Right lobe of liver (tissue), 4 donors: ENCODE data around the gene IP6K3.

Source experiments
- POLR2A ChIP-seq: fragments of 450-650 bp; IDR thresholded peaks from one replicate; pipeline ENCODE4 v1.6.1; 2017; ENCODE audit warnings: antibody characterized with exemption, mild to moderate bottlenecking
- TF ChIP-seq, protein P1 (sequence below), 4 donors: fragments of 200-600 bp in 3 of 4; fragments of 450-650 bp in 1 of 4; IDR thresholded peaks; one replicate each; pipeline versions ENCODE4 v1.5.1 to v1.8.0; 2016 to 2022; ENCODE audit warnings: antibody characterized with exemption in 4 of 4, mild to moderate bottlenecking in 2 of 4
- donor health status: DM: no; HTN: no; CAD: no.
- donor health status: DM: no; HTN: no; CAD: no.
- donor health status: DM: no; HTN: yes; CAD: no.

GRCh38 chr6:33725891-33726673, 20.6 kb downstream of the IP6K3 start:
- TF ChIP-seq POLR2A = no peak
- TF ChIP-seq, protein P1, sequence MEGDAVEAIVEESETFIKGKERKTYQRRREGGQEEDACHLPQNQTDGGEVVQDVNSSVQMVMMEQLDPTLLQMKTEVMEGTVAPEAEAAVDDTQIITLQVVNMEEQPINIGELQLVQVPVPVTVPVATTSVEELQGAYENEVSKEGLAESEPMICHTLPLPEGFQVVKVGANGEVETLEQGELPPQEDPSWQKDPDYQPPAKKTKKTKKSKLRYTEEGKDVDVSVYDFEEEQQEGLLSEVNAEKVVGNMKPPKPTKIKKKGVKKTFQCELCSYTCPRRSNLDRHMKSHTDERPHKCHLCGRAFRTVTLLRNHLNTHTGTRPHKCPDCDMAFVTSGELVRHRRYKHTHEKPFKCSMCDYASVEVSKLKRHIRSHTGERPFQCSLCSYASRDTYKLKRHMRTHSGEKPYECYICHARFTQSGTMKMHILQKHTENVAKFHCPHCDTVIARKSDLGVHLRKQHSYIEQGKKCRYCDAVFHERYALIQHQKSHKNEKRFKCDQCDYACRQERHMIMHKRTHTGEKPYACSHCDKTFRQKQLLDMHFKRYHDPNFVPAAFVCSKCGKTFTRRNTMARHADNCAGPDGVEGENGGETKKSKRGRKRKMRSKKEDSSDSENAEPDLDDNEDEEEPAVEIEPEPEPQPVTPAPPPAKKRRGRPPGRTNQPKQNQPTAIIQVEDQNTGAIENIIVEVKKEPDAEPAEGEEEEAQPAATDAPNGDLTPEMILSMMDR (IDR thresholded peaks at IDR 0.05) = no peak
